NCI-H187 treated with DMSO at 0.1 percent for 48 hours (cell line): ENCODE results near the gene TMEM213.
A peak's percentile ranks its signal among the peaks of the same experiment; 100 is the strongest.

Source experiments
- DNase-seq: peaks from one replicate; lab custom pipeline; 2025; lab: John Stamatoyannopoulos, UW

Gene TMEM213

DNA sequence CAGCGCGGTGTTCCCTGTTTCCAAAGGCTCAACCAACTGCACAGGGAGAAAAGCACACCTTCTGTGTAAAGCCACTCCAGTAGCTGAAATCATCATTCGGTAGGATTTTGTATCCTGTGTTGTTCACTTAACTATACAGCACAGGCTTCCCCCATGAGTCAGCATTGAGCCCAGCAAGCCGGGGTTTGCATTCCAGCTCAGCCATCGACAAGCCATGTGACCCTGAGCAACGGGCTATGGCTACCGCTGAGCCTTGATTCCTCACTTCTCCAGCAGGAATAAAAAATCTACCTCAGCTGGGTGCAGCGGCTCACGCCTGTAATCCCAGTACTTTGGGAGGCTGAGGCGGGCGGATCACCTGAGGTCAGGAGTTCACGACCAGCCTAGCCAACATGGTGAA, 44.3 kb downstream of the TMEM213 start:
- DNase-seq: no peak

GRCh38 chr7:138843632-138844580, 46.1 kb downstream of the TMEM213 start:
- no peak for DNase-seq

- DNase-seq: no peak
Measured at GRCh38 chr7:138845711-138846110, 47.9 kb downstream of the TMEM213 start.

- peak; percentile 27 for DNase-seq
Measured at GRCh38 chr7:138848056-138848980, 50.5 kb downstream of the TMEM213 start.

DNA sequence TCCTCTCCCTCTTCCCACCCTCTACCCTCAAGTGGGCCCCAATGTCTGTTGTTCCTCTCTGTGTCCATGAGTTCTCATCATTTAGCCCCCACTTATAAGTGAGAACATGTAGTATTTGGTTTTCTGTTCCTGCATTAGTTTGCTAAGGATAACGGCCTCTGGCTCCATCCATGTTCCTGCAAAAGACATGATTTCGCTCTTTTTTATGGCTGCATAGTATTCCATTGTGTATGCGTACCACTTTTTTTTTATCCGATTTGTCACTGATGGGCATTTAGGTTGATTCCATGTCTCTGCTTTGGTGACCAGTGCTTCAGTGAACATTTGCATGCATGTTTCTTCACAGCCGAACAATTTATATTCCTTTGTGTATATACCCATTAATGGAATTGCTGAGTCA, 51.9 kb downstream of the TMEM213 start:
- DNase-seq: no peak

- DNase-seq: no peak
Measured at GRCh38 chr7:138852469-138852868, 54.7 kb downstream of the TMEM213 start.

GRCh38 chr7:138853448-138853847, 55.7 kb downstream of the TMEM213 start:
- no peak for DNase-seq

GRCh38 chr7:138854115-138854645, 56.4 kb downstream of the TMEM213 start:
- no peak for DNase-seq

DNA sequence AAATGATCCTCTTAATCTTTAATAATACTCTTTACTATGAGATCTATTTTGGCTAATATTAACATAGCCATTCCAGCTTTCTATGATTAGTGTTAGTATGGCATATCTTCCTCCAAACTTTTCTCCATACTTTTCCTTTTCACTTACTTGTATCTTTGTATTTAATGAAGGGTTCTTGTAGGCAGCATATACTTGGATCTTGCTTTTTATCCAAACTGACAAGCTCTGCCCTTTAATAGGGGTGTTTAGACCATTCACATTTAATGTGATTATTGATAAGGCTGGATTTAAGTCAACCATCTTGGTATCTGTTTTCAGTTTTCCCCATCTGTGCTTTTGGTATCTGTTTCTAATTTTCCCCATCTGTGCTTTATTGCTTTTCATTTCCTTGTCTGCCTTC, 59.9 kb downstream of the TMEM213 start:
- no peak for DNase-seq

DNA sequence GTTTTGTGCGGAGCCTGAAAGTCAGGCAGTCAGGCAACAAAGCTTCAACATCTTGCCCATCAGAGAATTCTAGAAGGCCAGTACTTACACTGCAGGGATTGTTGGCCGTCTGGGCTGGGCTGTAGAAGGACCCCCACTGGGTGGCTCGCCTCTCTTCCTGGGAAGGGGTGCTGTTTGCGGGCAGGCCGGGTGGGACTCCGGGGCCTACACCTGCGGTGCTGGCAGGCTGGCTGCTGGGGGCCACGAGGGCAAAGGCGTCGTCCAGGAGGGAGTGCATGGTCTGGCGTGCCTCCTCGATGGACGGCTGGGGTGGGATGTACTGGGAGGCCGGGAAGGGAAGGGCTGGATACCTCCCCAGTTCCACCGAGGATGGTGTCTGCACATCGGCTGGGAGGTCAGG, 63.3 kb downstream of the TMEM213 start:
- no peak for DNase-seq

GRCh38 chr7:138863931-138864330, 66.1 kb downstream of the TMEM213 start:
- DNase-seq: no peak

- no peak for DNase-seq
Measured at GRCh38 chr7:138864667-138865066, 66.9 kb downstream of the TMEM213 start.

DNA sequence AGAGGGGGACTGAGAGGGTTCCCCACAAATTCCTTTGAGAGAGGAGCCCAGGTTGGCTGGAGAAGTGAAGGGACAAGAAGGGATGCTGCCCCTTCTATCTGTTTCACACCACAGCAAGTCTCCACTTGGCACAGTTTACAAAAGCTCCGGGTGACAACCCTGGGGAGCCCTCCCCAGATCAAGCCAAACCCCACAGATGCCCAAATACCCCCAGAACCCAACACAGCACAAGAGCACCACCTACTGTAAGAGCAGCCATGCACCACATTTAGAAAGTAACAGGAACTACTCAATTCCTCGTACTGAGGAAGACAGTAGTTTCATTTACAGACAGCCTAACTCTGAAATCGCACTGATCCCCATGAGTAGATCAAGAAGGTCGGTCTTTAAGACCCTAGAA, 68.0 kb downstream of the TMEM213 start:
- no peak for DNase-seq

DNA sequence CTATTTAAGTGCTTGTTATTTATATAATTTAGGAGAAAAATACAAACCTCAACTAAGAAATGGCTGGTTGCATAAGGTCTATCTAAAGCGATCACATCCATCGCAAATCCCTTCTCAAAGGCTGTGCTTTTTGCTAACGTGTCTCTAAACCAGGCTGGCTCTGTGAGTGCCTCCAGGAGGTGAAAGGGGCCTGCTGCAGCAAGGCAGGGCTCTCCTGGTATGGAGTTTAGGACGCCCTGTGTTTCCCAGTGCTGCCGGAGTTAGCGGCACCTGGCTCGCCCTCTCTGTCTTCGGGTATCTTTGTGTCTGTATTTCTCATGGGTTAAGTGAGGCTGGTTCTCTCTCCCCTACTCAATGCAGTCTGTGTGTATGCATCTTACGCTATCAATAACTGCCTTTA, 68.6 kb downstream of the TMEM213 start:
- DNase-seq: no peak

GRCh38 chr7:138867744-138868143, 70.0 kb downstream of the TMEM213 start:
- no peak for DNase-seq

DNA sequence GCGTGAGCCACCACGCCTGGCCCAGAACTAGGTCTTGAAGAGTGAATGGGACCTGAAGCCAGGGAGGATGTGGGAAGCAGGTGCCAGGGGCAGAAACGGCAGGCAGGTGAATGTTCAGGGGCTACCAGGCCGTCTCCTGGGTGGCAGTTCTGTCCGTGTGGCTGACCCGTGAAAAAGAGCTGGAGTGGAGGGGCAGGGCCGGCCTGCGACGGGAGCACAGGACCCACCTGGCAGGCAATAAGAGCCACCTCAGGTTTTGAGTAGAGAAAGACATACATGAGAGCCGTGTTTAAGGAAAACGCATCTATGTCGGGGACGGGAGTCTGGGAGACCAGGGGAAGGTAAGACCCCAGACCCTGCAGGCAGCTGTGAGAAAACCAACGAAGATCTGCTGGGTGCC, 70.9 kb downstream of the TMEM213 start:
- DNase-seq: no peak

DNA sequence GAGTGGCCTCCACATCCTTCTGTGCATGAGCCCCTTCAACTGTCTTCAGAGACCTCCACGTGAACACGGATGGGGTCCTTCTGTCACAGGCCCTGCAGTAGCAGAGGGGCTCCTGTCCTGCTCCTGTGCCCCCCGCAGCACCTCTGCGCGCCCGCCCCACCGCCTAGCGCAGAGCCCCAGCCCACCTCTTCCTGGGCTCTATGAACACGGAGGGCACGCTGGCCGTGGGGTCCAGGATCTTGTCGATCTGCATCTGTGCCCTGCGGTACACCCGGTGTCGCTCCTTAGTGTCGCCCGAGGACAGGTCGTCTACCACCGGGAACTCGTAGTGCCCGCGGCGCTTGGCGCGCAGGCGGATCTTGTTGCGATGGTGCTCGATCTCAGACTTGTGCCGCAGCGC, 71.6 kb downstream of the TMEM213 start:
- DNase-seq: no peak

DNA sequence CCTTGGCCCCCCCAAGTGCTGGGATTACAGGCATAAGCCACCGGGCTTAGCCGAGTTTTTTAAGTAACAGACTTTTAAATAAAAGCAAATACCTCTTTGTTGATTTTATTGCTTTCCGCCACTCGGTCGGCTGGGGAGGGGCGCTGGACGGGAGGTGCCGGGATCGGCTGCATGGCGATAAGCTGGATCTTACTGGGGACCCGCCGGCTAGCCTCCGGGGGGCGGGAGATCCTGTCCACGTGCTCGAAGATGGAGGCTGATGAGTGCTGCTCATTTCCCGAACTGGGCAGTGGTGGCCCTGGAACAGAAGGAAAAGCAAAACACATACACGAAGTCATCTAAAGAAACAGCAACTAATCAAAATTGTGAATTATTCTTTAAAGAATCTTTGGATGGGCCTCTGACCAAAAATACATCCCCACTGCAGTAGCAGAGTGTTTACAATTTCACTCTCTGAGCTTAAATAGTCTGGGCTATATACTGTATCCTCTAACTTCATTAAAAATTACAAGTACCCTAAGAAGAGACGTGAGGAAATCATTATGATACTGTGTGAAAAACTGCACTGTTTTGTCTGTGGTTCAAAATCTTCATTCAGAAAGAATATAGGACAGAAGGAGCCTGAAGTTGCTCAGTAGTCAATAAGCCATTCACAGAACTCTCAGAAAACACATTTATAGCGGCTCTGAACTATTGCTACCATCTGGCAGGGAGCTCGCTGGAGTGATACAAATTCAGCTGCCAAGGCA, 73.4 kb downstream of the TMEM213 start:
- no peak for DNase-seq

DNA sequence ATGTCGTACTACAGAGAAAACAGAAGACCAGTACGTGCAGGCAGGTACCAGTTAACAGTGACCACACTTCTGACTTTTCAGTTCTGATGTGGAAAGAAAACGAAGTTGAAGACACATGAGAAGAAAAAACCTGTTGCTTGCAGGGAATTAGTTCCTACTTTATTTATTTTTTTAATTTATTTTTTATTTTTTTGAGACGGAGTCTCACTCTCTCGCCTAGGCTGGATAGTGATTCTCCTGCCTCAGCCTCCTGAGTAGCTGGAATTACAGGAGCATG, 74.0 kb downstream of the TMEM213 start:
- DNase-seq: no peak

- DNase-seq: no peak
Measured at GRCh38 chr7:138872576-138872975, 74.8 kb downstream of the TMEM213 start.

GRCh38 chr7:138873220-138873892, 75.6 kb downstream of the TMEM213 start:
- no peak for DNase-seq

DNA sequence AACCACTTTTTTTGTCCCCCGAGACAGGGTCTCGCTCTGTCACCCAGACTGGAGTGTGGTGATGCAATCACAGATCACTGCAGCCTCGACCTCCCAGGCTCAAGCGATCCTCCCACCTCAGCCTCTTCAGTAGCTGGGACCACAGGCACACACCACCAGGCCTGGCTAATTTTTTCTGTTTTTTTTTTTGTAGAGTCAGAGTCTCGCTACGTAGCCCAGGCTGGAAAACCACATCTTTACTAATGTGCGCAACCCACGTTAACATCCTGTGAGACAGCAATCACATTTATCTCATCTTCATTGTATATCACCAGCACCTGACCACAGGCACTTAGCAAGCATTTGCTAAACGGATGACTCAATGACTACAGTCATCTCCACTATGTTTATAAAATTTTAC, 78.0 kb downstream of the TMEM213 start:
- DNase-seq: no peak
